H1 (cell line): ENCODE measurements around the gene LEUTX. TPM values are rescaled to one million over a fixed set of nuclear protein-coding genes. Genes with fewer than 3 reads are reported as not detected.

Experiments
- BACH1 ChIP-seq: IDR thresholded peaks from 2 replicates; pipeline ENCODE4 v1.6.1; 2012; ENCODE audit warnings: low read length, improper control_type of control experiment
- CBX5 ChIP-seq: fragments of 300-800, 300-1000 bp; sonication (generic); IDR thresholded peaks from 2 replicates; pipeline ENCODE4 v1.7.1; 2016; ENCODE audit warnings: antibody characterized with exemption, low read length, low read depth
- CHD7 ChIP-seq: fragments of 300-600 bp; sonication (generic); IDR thresholded peaks from 2 replicates; pipeline ENCODE4 v1.7.1; 2012; ENCODE audit warnings: low read length, moderate library complexity, mild to moderate bottlenecking, inconsistent platforms; ENCODE audit not compliant: insufficient replicate concordance
- GABPA ChIP-seq: IDR thresholded peaks from 2 replicates; pipeline ENCODE4 v1.6.1; 2011; ENCODE audit warnings: mild to moderate bottlenecking, low read length, moderate library complexity, borderline replicate concordance; ENCODE audit not compliant: insufficient read depth
- MAX ChIP-seq: IDR thresholded peaks from 2 replicates; pipeline ENCODE4 v1.6.1; 2012; ENCODE audit warnings: inconsistent platforms
- POLR2A ChIP-seq, 2 experiments: IDR thresholded peaks; 1 replicate in 1 of 2; 2 replicates in 1 of 2; pipeline ENCODE4 v1.6.1; 2011; ENCODE audit warnings: low read depth in 2 of 2, low read length in 2 of 2, mild to moderate bottlenecking in 2 of 2; ENCODE audit errors: control extremely low read depth in 1 of 2
- SAP30 ChIP-seq: fragments of 300-600 bp; sonication (generic); IDR thresholded peaks from 2 replicates; pipeline ENCODE4 v1.7.1; 2012; ENCODE audit warnings: low read length, moderate library complexity, mild to moderate bottlenecking, inconsistent platforms; ENCODE audit not compliant: insufficient read depth, insufficient replicate concordance
- SP1 ChIP-seq: IDR thresholded peaks from 2 replicates; pipeline ENCODE4 v1.6.1; 2011; ENCODE audit warnings: low read depth, low read length
- SP2 ChIP-seq: IDR thresholded peaks from 2 replicates; pipeline ENCODE4 v1.6.1; 2012; ENCODE audit warnings: mild to moderate bottlenecking, low read length, inconsistent platforms
- YY1 ChIP-seq: IDR thresholded peaks from 2 replicates; pipeline ENCODE4 v1.6.1; 2011; ENCODE audit warnings: low read depth, mild to moderate bottlenecking, low read length
- polyA plus RNA-seq, 7 experiments: library from polyadenylated mRNA; depleted of rRNA in 3 of 7; stranded (reverse) in 5 of 7; unstranded in 2 of 7; fragments of >200 nt in 5 of 7; fragments of 200-250 nt in 2 of 7; gene quantifications; 1 replicate in 5 of 7; 2 replicates in 1 of 7; 4 replicates in 1 of 7; pipeline versions ENCODE4 v1.2.1 to v1.2.3, GENCODE V29; 2011 to 2013; ENCODE audit warnings: missing spikeins in 2 of 7, mixed read lengths in 2 of 7
- total RNA-seq: library from RNA; stranded (reverse); fragmentation: NEBNext Ultra II Directional; extraction: Animal tissue kit (Norgen Biotek cat#: 25700); gene quantifications from 2 replicates; pipeline ENCODE4 v1.2.1, GENCODE V29; 2021

The LEUTX gene
- total and polyA plus RNA-seq, 2 of the 8 experiments (the other 6 are each of a cell fraction or from before 2014, with no cell fraction given), result not detected

- TF ChIP-seq CHD7 (no peak), POLR2A (IDR thresholded peaks at IDR 0.05; ENCODE audit: control extremely low read depth in 1 of 2, low read depth in 2 of 2, low read length in 2 of 2) (peak; percentile 22 to 75; a peak in 2 of 3 replicates), SP1 (peak; percentile 61; the same call in 1 of the 2 replicates), GABPA (no peak), SAP30 (no peak), SP2 (no peak), CBX5 (no peak), MAX (peak; percentile 55; the same call in 1 of the 2 replicates), BACH1 (no peak), YY1 (no peak)
These were observed 45.8 kb downstream of the LEUTX start (continued) for GRCh38 chr19:39824143-39825092.
